ENCODE measurements around the gene QKI. TPM values are rescaled to one million over a fixed set of nuclear protein-coding genes. Genes with fewer than 3 reads are reported as not detected.

QKI gene
- total RNA-seq, 1 experiment from 2014 or later, result 0.04 TPM

DNA sequence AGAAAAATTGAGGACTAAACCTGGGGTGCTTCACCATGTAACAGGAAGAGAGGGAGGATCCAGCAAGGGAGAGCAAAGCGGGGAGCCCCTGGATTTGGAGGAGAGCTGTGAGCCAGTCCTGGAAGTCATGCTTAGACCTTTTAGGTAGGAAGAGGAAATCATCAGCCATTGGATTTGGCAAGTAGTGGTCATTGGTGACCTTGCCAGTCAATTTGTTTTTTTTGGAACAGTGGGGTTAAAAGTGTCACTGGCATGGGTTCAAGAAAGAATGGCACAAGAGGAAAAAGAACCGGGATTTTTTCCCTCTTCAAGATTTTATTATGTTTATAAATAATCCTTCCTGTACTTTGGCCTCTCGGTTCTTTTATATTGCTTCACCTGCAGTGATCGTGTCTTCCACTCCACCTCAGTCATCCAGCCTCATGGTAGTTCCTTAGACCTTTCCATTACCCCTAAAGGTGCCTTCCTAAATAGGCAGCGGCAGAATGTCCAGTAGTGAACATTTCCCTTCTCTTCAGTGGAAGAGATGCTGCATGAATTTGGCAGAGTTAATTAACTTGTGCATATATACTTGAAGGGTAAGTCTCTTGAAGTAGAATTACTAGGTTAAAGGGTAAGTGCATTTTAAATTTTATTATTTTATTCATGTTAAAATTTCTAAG is 124.7 kb downstream of the QKI start:
- Histone ChIP-seq H3K9ac (ENCODE audit: low read length) (no peak overlapping the region), H3K4me2 (ENCODE audit: low read depth, low read length, poor library complexity, severe bottlenecking) (no peak overlapping the region), H4K20me1 (ENCODE audit: insufficient read depth, low read depth, low read length) (no peaks in the 10 kb centered on the region), H3K9me3 (ENCODE audit: low read length) (peaks cover 23% of the 10 kb centered on the region), H3K27ac (ENCODE audit: low read length) (no peak overlapping the region), H3K79me2 (ENCODE audit: low read length) (no peaks in the 10 kb centered on the region), H3K36me3 (ENCODE audit: insufficient read depth, low read length) (no peaks in the 10 kb centered on the region), H3K4me1 (ENCODE audit: low read length) (no peaks in the 10 kb centered on the region), H3K4me3 (ENCODE audit: low read length) (no peak overlapping the region), H2AFZ (ENCODE audit: low read length) (no peak overlapping the region), H3K9me2 (replicated peaks; ENCODE audit: insufficient read depth, low read length) (no peaks in the 10 kb centered on the region), H3K27me3 (ENCODE audit: low read length) (no peaks in the 10 kb centered on the region)
- DNase-seq, result no peak

DNA sequence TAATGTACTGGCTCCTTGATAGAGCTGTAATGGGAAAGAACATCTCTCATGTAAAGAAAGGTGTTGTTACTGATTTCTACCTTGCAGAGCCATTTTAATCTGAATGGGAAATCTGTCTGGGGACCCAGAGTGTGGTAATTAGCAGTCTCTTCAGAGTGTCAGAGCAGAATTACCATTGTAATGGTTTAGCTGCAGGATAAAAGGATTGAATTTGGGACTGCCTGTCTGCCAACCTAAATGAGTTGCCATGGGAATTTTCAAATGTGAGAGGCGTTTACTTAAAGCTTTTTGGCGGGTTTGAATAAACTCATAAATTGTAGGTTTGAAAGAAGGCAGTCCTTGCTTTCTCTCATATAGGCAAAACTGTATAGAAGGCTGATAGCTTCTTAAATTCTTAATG is 128.8 kb downstream of the QKI start:
- H2AFZ ChIP-seq (ENCODE audit: low read length), result no peak overlapping the region
- H3K27me3 ChIP-seq (ENCODE audit: low read length), result no peaks in the 10 kb centered on the region
- no peaks in the 10 kb centered on the region for H3K9me2 ChIP-seq (replicated peaks; ENCODE audit: insufficient read depth, low read length)
- H3K4me1 ChIP-seq (ENCODE audit: low read length), result no peaks in the 10 kb centered on the region
- no peaks in the 10 kb centered on the region for H3K36me3 ChIP-seq (ENCODE audit: insufficient read depth, low read length)
- H3K4me2 ChIP-seq (ENCODE audit: low read depth, low read length, poor library complexity, severe bottlenecking), result no peak overlapping the region
- no peak overlapping the region for H3K27ac ChIP-seq (ENCODE audit: low read length)
- no peaks in the 10 kb centered on the region for H4K20me1 ChIP-seq (ENCODE audit: insufficient read depth, low read depth, low read length)
- peaks cover 25% of the 10 kb centered on the region; the same call in 1 of the 2 replicates for H3K9me3 ChIP-seq (ENCODE audit: low read length)
- H3K79me2 ChIP-seq (ENCODE audit: low read length), result no peaks in the 10 kb centered on the region
- H3K9ac ChIP-seq (ENCODE audit: low read length), result no peak overlapping the region
- DNase-seq, result no peak
- no peak overlapping the region for H3K4me3 ChIP-seq (ENCODE audit: low read length)

DNA sequence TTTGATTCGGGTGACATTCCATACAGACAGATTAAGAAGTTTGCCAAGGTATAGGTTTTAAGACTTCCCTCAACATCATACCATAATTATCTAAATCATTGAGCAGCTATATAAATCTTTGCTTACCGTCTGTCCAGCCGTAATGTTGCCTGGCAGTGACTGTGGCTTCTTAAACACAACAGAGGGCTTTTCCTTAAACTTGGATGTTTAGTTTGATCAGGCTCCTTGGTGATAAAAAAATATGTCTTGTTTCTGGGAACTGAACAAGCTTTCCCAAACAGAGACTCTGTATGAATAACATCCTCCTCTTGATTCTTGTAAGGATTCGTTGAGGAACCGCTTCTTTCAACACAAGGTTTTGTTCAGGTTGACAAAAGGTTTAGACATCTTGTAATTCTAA is 130.9 kb downstream of the QKI start:
- peaks cover 33% of the 10 kb centered on the region for H3K9me3 ChIP-seq (ENCODE audit: low read length)
- H3K9me2 ChIP-seq (replicated peaks; ENCODE audit: insufficient read depth, low read length), result no peaks in the 10 kb centered on the region
- H3K27me3 ChIP-seq (ENCODE audit: low read length), result no peaks in the 10 kb centered on the region
- no peak overlapping the region for H3K27ac ChIP-seq (ENCODE audit: low read length)
- H3K4me1 ChIP-seq (ENCODE audit: low read length), result no peaks in the 10 kb centered on the region
- H3K4me3 ChIP-seq (ENCODE audit: low read length), result no peak overlapping the region
- no peaks in the 10 kb centered on the region for H4K20me1 ChIP-seq (ENCODE audit: insufficient read depth, low read depth, low read length)
- H2AFZ ChIP-seq (ENCODE audit: low read length), result no peak overlapping the region
- H3K9ac ChIP-seq (ENCODE audit: low read length), result no peak overlapping the region
- DNase-seq, result no peak
- H3K4me2 ChIP-seq (ENCODE audit: low read depth, low read length, poor library complexity, severe bottlenecking), result no peak overlapping the region
- H3K79me2 ChIP-seq (ENCODE audit: low read length), result no peaks in the 10 kb centered on the region
- no peaks in the 10 kb centered on the region for H3K36me3 ChIP-seq (ENCODE audit: insufficient read depth, low read length)

DNA sequence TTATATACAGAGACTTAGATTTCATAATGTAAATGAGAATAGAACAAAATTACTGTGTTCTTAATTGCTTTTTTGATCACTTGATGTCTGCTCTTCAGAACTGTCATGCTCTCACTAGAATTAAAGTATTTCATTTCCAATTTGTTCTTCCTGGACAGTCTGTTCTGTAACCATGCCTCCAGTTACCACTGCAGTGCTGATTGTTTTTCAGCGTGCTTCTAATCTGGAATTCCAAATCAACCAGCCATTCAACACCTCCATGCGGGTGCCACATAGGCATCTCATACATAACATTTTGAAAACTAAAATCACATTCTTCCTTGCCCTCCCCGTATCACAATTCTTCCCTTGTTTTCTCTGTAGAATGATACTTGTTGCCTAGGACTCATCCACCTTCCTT is 132.8 kb downstream of the QKI start:
- no peak overlapping the region for H3K4me2 ChIP-seq (ENCODE audit: low read depth, low read length, poor library complexity, severe bottlenecking)
- peaks cover 29% of the 10 kb centered on the region for H3K9me3 ChIP-seq (ENCODE audit: low read length)
- H3K27me3 ChIP-seq (ENCODE audit: low read length), result no peaks in the 10 kb centered on the region
- H4K20me1 ChIP-seq (ENCODE audit: insufficient read depth, low read depth, low read length), result no peaks in the 10 kb centered on the region
- no peaks in the 10 kb centered on the region for H3K9me2 ChIP-seq (replicated peaks; ENCODE audit: insufficient read depth, low read length)
- H3K27ac ChIP-seq (ENCODE audit: low read length), result no peak overlapping the region
- no peak for DNase-seq
- H3K4me1 ChIP-seq (ENCODE audit: low read length), result no peaks in the 10 kb centered on the region
- no peaks in the 10 kb centered on the region for H3K36me3 ChIP-seq (ENCODE audit: insufficient read depth, low read length)
- no peaks in the 10 kb centered on the region for H3K79me2 ChIP-seq (ENCODE audit: low read length)
- H3K9ac ChIP-seq (ENCODE audit: low read length), result no peak overlapping the region
- no peak overlapping the region for H3K4me3 ChIP-seq (ENCODE audit: low read length)
- no peak overlapping the region for H2AFZ ChIP-seq (ENCODE audit: low read length)

DNA sequence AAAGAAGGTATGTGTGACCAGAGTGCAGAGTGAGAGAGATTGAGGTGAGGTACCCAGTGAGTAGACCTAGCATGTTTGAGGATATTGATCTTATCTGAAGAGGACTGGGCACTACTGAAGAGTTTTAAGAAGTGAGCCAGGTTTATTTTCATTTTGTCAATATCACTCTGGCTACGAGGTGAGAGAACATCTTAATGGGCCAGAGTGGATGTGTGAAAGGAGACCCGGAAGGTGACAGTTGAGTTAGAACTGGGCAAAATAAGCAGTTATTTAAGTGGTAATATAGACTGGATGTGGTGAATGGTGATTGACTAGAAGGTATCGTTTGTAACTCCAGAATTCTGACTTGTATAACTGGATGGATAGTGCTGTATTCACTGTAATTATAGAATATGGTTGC is 134.1 kb downstream of the QKI start:
- H3K9me2 ChIP-seq (replicated peaks; ENCODE audit: insufficient read depth, low read length), result no peaks in the 10 kb centered on the region
- H3K4me3 ChIP-seq (ENCODE audit: low read length), result no peak overlapping the region
- H3K27ac ChIP-seq (ENCODE audit: low read length), result no peak overlapping the region
- H3K9ac ChIP-seq (ENCODE audit: low read length), result no peak overlapping the region
- H3K4me2 ChIP-seq (ENCODE audit: low read depth, low read length, poor library complexity, severe bottlenecking), result no peak overlapping the region
- H3K36me3 ChIP-seq (ENCODE audit: insufficient read depth, low read length), result no peaks in the 10 kb centered on the region
- H3K27me3 ChIP-seq (ENCODE audit: low read length), result no peaks in the 10 kb centered on the region
- H3K79me2 ChIP-seq (ENCODE audit: low read length), result no peaks in the 10 kb centered on the region
- H4K20me1 ChIP-seq (ENCODE audit: insufficient read depth, low read depth, low read length), result no peaks in the 10 kb centered on the region
- H3K4me1 ChIP-seq (ENCODE audit: low read length), result no peaks in the 10 kb centered on the region
- DNase-seq, result no peak
- H2AFZ ChIP-seq (ENCODE audit: low read length), result no peak overlapping the region
- H3K9me3 ChIP-seq (ENCODE audit: low read length), result peaks cover 26% of the 10 kb centered on the region

DNA sequence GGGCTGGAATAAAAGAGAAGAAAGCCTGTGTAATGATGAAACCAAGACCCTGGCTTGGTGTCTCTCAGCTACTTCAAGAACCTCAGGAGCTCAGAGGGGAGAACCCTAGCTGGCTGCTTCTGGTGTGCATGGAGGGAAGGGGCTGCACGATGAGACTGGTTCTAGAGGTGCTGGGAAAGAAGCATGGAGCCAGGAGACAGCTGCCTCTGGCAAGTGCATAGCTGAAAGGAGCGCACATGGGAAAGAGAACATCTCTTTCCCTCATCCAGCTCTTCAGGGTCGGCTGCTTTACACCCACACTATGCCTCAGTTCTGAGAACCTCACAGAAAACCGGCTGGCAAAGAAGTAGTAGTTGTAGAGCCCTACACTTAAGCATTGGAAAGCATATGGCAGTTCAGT is 139.5 kb downstream of the QKI start:
- Histone ChIP-seq H3K9me2 (replicated peaks; ENCODE audit: insufficient read depth, low read length) (no peaks in the 10 kb centered on the region), H3K9ac (ENCODE audit: low read length) (no peak overlapping the region), H4K20me1 (ENCODE audit: insufficient read depth, low read depth, low read length) (no peaks in the 10 kb centered on the region), H3K4me2 (ENCODE audit: low read depth, low read length, poor library complexity, severe bottlenecking) (no peak overlapping the region), H3K4me1 (ENCODE audit: low read length) (no peaks in the 10 kb centered on the region), H3K27me3 (ENCODE audit: low read length) (no peaks in the 10 kb centered on the region), H3K9me3 (ENCODE audit: low read length) (peaks cover 9% of the 10 kb centered on the region; the same call in 1 of the 2 replicates), H2AFZ (ENCODE audit: low read length) (no peak overlapping the region), H3K4me3 (ENCODE audit: low read length) (no peak overlapping the region), H3K27ac (ENCODE audit: low read length) (no peak overlapping the region), H3K79me2 (ENCODE audit: low read length) (no peaks in the 10 kb centered on the region), H3K36me3 (ENCODE audit: insufficient read depth, low read length) (no peaks in the 10 kb centered on the region)
- DNase-seq, result no peak

DNA sequence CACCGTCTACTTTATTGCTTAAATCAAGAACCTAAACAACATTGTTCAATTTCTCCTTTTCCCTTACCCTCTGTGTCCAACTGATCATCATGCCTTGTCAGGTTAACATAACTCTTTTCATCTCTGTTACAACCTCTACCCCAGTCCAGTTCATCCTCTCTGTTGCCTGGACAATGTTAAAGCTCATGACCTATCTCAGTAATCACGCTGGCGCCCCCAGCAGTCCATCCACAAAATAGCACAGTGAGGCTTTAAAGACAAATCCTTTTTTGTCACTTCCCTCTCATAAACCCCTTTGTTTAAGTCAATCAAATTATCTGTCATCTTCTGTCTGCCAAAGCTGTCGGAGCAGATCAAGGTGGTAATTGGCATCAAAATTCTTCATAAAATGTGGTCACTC is 140.1 kb downstream of the QKI start:
- Histone ChIP-seq H3K4me3 (ENCODE audit: low read length) (no peak overlapping the region), H3K4me1 (ENCODE audit: low read length) (no peaks in the 10 kb centered on the region), H3K4me2 (ENCODE audit: low read depth, low read length, poor library complexity, severe bottlenecking) (no peak overlapping the region), H3K27ac (ENCODE audit: low read length) (no peak overlapping the region), H3K36me3 (ENCODE audit: insufficient read depth, low read length) (no peaks in the 10 kb centered on the region), H4K20me1 (ENCODE audit: insufficient read depth, low read depth, low read length) (no peaks in the 10 kb centered on the region), H2AFZ (ENCODE audit: low read length) (no peak overlapping the region), H3K9me2 (replicated peaks; ENCODE audit: insufficient read depth, low read length) (no peaks in the 10 kb centered on the region), H3K9ac (ENCODE audit: low read length) (no peak overlapping the region), H3K27me3 (ENCODE audit: low read length) (no peaks in the 10 kb centered on the region), H3K79me2 (ENCODE audit: low read length) (no peaks in the 10 kb centered on the region), H3K9me3 (ENCODE audit: low read length) (peaks cover 8% of the 10 kb centered on the region; the same call in 1 of the 2 replicates)
- DNase-seq, result no peak

DNA sequence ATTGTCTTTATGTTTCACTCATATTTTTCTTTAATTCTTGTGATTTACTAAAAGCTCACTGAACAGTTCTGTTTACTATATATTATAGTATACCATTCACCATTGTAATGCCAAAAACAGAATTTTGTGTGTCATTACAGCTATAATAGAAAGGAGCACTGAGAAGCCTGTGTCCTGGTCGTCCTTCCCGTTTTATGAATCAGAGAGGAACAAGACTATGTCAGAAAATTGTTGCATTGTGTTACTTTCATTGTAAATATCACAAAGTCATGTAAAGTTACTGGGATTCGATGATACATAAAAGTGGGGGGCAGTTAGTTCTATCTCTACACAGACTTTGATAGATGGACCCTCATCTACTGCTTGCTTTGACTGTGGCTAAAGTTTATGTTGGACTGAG is 145.1 kb downstream of the QKI start:
- Histone ChIP-seq H3K9ac (ENCODE audit: low read length) (no peak overlapping the region), H3K9me2 (replicated peaks; ENCODE audit: insufficient read depth, low read length) (no peaks in the 10 kb centered on the region), H2AFZ (ENCODE audit: low read length) (no peak overlapping the region), H3K79me2 (ENCODE audit: low read length) (no peaks in the 10 kb centered on the region), H3K4me2 (ENCODE audit: low read depth, low read length, poor library complexity, severe bottlenecking) (no peak overlapping the region), H3K4me1 (ENCODE audit: low read length) (no peaks in the 10 kb centered on the region), H3K9me3 (ENCODE audit: low read length) (peaks cover 21% of the 10 kb centered on the region), H3K4me3 (ENCODE audit: low read length) (no peak overlapping the region), H3K36me3 (ENCODE audit: insufficient read depth, low read length) (no peaks in the 10 kb centered on the region), H4K20me1 (ENCODE audit: insufficient read depth, low read depth, low read length) (no peaks in the 10 kb centered on the region), H3K27me3 (ENCODE audit: low read length) (no peaks in the 10 kb centered on the region), H3K27ac (ENCODE audit: low read length) (no peak overlapping the region)
- no peak for DNase-seq
